ENCODE data around the gene DNMT3A. TPM values are rescaled to one million over a fixed set of nuclear protein-coding genes. Genes with fewer than 3 reads are reported as not detected.
A peak's percentile ranks its signal among the peaks of the same experiment; 100 is the strongest.

DNMT3A gene
- total and polyA plus RNA-seq, 2 of the 8 experiments (the other 6 are each of a cell fraction or from before 2014, with no cell fraction given): 33.6 to 178 TPM

DNA sequence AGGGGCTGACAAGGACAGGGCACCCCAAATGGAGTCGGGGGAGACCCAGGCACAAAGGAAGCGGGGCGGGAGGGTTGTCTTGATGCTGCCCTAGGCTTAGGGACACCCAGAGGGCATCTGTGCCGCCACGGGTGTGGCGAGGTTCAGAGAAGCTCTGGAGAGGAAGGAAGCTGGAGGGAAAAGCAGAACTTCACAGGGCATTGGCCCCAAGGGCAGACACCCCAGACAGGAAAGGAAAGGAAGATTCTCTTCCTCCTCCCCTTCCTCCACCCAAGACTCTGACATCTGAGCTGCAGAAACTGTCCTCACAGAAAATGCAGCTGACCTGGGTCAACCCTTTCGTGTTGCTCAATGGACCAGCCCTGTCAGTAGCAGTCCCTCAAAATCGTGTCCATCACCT, 25.6 kb downstream of the DNMT3A start:
- no peak overlapping the region for H3K4me2 ChIP-seq (ENCODE audit: insufficient read depth in 1 of 2, low read depth in 2 of 2, low read length in 2 of 2)
- H2BK5ac ChIP-seq (ENCODE audit: low read depth, low read length): no peak overlapping the region
- no peaks in the 10 kb centered on the region for H3K27me3 ChIP-seq (replicated peaks in 1 of 4; ENCODE audit: control insufficient read depth in 3 of 4, extremely low read depth in 1 of 4, insufficient read depth in 3 of 4, low read length in 3 of 4)
- no peaks in the 10 kb centered on the region for H3K36me3 ChIP-seq (ENCODE audit: control insufficient read depth in 2 of 4, insufficient read depth in 4 of 4, low read length in 3 of 4)
- no peak overlapping the region for H3K23ac ChIP-seq (ENCODE audit: insufficient read length)
- H3K4me1 ChIP-seq (replicated peaks in 1 of 4; ENCODE audit: control insufficient read depth in 3 of 4, insufficient read depth in 4 of 4, low read length in 3 of 4): peaks cover 5 to 47% (median 42%) of the 10 kb centered on the region in 4 experiments
- H2BK20ac ChIP-seq (ENCODE audit: low read length): no peak overlapping the region
- no peak overlapping the region for H3K4me3 ChIP-seq (ENCODE audit: extremely low read depth in 1 of 4, insufficient read depth in 2 of 4, low read depth in 3 of 4, low read length in 4 of 4)
- WGBS, 2 experiments (ENCODE audit: extremely low coverage in 1 of 2, insufficient coverage in 1 of 2, insufficient read length in 1 of 2, insufficient replicate concordance in 2 of 2, low coverage in 1 of 2, low lambda C conversion rate in 2 of 2, missing lambda C conversion rate in 1 of 2): 88% methylated on average over 6 of the region's 8 CpGs; no CpG with 5 or more reads in 1 of the 2 experiments
- ChIA-PET POLR2A (ENCODE audit: partially characterized antibody) (interaction anchor here (0.9 to 2.2 kb wide), 4 partner anchors 12 to 24 kb away, joined by 3 to 10 read pairs (median 4); no protein-coding TSS in a partner anchor), CTCF (ENCODE audit: partially characterized antibody) (interaction anchor here (1.1 to 15.1 kb wide), 7 partner anchors 9 to 60 kb away, joined by 3 to 178 read pairs (median 7); partner anchors contain the start of gene DNMT3A)
- H3K9me3 ChIP-seq (ENCODE audit: insufficient read depth in 2 of 2, low read depth in 1 of 2, low read length in 1 of 2): no peaks in the 10 kb centered on the region
- FAIRE-seq (no peak), DNase-seq (ENCODE audit: low read depth in 1 of 2, low spot score in 2 of 2) (no peak)
- 0 out of 2 replicates have a peak overlapping the region, but pooled peaks have one; percentile 72 for H2BK15ac ChIP-seq (ENCODE audit: low read length)
- H3K23me2 ChIP-seq (ENCODE audit: low read depth, low read length): no peaks in the 10 kb centered on the region
- no peaks in the 10 kb centered on the region for H4K20me1 ChIP-seq (replicated peaks in 1 of 2; ENCODE audit: control insufficient read depth in 1 of 2, insufficient read depth in 2 of 2, low read length in 2 of 2)
- H2BK120ac ChIP-seq (replicated peaks; ENCODE audit: low read depth, low read length): no peak overlapping the region
- H3K79me1 ChIP-seq (ENCODE audit: low read depth, low read length): no peaks in the 10 kb centered on the region; the same call in 1 of the 2 replicates
- no peak overlapping the region for H4K5ac ChIP-seq (ENCODE audit: insufficient read length, low read depth, low read length)
- TF ChIP-seq TAF7 (optimal IDR thresholded peaks at IDR 0.05; ENCODE audit: borderline replicate concordance, low read depth, low read length) (no peak), BACH1 (IDR thresholded peaks at IDR 0.05; ENCODE audit: low read length) (no peak), JUND (IDR thresholded peaks at IDR 0.05; ENCODE audit: low read length) (no peak), CHD1 (IDR thresholded peaks at IDR 0.05; ENCODE audit: low read depth, low read length) (no peak), CBX5 (IDR thresholded peaks at IDR 0.05; ENCODE audit: low read depth, low read length) (no peak), RNF2 (IDR thresholded peaks at IDR 0.05; ENCODE audit: borderline replicate concordance, low read depth, low read length, missing control alignments, poor library complexity, severe bottlenecking) (no peak)
- no peak overlapping the region for H2BK12ac ChIP-seq (ENCODE audit: low read depth, low read length)
- H4K8ac ChIP-seq (ENCODE audit: extremely low read depth, insufficient read depth, low read length): no peak overlapping the region; the same call in 1 of the 2 replicates
- H3K4ac ChIP-seq (replicated peaks; ENCODE audit: insufficient read length, low read depth, low read length): no peak overlapping the region
- no peaks in the 10 kb centered on the region for H3K79me2 ChIP-seq (ENCODE audit: control insufficient read depth in 1 of 2, insufficient read depth in 2 of 2, low read length in 2 of 2)
- no peak overlapping the region for H3K14ac ChIP-seq (ENCODE audit: insufficient read length)
- H4K91ac ChIP-seq (replicated peaks; ENCODE audit: insufficient read length, low read length): no peak overlapping the region
- H2AK5ac ChIP-seq (ENCODE audit: low read depth, low read length): 0 out of 2 replicates have a peak overlapping the region, but pooled peaks have one; percentile 65
- H3K18ac ChIP-seq (ENCODE audit: extremely low read depth, low read length): peak overlapping the region; percentile 32; the same call in 1 of the 2 replicates
- H3K27ac ChIP-seq (ENCODE audit: low read depth, low read length): no peak overlapping the region
- no peak overlapping the region for H2AFZ ChIP-seq (ENCODE audit: low read length)
- H3K9ac ChIP-seq (replicated peaks in 1 of 4; ENCODE audit: extremely low read depth in 1 of 4, low read depth in 3 of 4, low read length in 3 of 4): no peak overlapping the region
- no peak overlapping the region for H3K56ac ChIP-seq (replicated peaks; ENCODE audit: insufficient read length, low read depth, low read length)
